H1 (cell line): ENCODE measurements around the gene TMPRSS11F. TPM values are rescaled to one million over a fixed set of nuclear protein-coding genes. Genes with fewer than 3 reads are reported as not detected.

Experiments used
- CTCF ChIA-PET: fragments of 300-600 bp; sonication (Branson Sonifier 250); formaldehyde crosslinking; loops from one replicate; lab custom pipeline; 2021; ENCODE audit not compliant: partially characterized antibody; lab: Charles Lee
- POLR2A ChIA-PET: fragments of 300-600 bp; sonication (Branson Sonifier 250); formaldehyde crosslinking; loops from one replicate; lab custom pipeline; 2021; ENCODE audit warnings: inconsistent platforms; ENCODE audit not compliant: partially characterized antibody; lab: Charles Lee
- DNase-seq, 2 experiments: peaks; one replicate each; pipeline versions ENCODE4 v3.0.0 to v3.0.0-alpha.2; 2010 to 2022; ENCODE audit warnings: low spot score in 2 of 2, low read depth in 1 of 2, mixed read lengths in 1 of 2
- FAIRE-seq: peaks from 2 replicates; lab custom pipeline; 2011; peaks lifted over from hg19 to GRCh38; lab: Jason Lieb, UNC
- H2AFZ ChIP-seq: 2 replicates; pipeline ENCODE4 v1.8.1; 2012; ENCODE audit warnings: low read length, inconsistent platforms
- H2AK5ac ChIP-seq: 2 replicates; pipeline ENCODE4 v1.6.1; 2013; ENCODE audit warnings: low read depth, low read length
- H2BK120ac ChIP-seq: replicated peaks from 2 replicates; pipeline ENCODE3; 2013; ENCODE audit warnings: low read depth, low read length, inconsistent platforms
- H2BK12ac ChIP-seq: 2 replicates; pipeline ENCODE4 v1.6.1; 2013; ENCODE audit warnings: low read depth, low read length
- H2BK15ac ChIP-seq: 2 replicates; pipeline ENCODE4 v1.6.1; 2013; ENCODE audit warnings: low read length
- H2BK20ac ChIP-seq: 2 replicates; pipeline ENCODE4 v1.6.1; 2013; ENCODE audit warnings: low read length
- H2BK5ac ChIP-seq: 2 replicates; pipeline ENCODE4 v1.6.1; 2013; ENCODE audit warnings: low read depth, low read length
- H3K14ac ChIP-seq: 2 replicates; pipeline ENCODE4 v1.6.1; 2013; ENCODE audit warnings: inconsistent platforms; ENCODE audit not compliant: insufficient read length
- H3K18ac ChIP-seq: 2 replicates; pipeline ENCODE4 v1.6.1; 2013; ENCODE audit warnings: low read length; ENCODE audit errors: extremely low read depth
- H3K23ac ChIP-seq: 2 replicates; pipeline ENCODE4 v1.6.1; 2013; ENCODE audit warnings: inconsistent platforms; ENCODE audit not compliant: insufficient read length
- H3K23me2 ChIP-seq: 2 replicates; pipeline ENCODE4 v1.6.1; 2013; ENCODE audit warnings: low read depth, low read length
- H3K27ac ChIP-seq: 2 replicates; pipeline ENCODE4 v1.6.1; 2011; ENCODE audit warnings: low read depth, low read length, inconsistent platforms
- H3K27me3 ChIP-seq, 4 experiments: replicated peaks in 1 of 4; 1 replicate in 1 of 4; 2 replicates in 3 of 4; pipeline versions ENCODE4 v1.6.1 to v1.8.1; 2011 to 2013; ENCODE audit warnings: low read length in 3 of 4, mild to moderate bottlenecking in 3 of 4, inconsistent platforms in 2 of 4, mixed read lengths in 2 of 4, moderate library complexity in 1 of 4; ENCODE audit not compliant: control insufficient read depth in 3 of 4, insufficient read depth in 3 of 4; ENCODE audit errors: extremely low read depth in 1 of 4
- H3K36me3 ChIP-seq, 4 experiments: 2 replicates each; pipeline versions ENCODE4 v1.6.1 to v1.8.1; 2011 to 2013; ENCODE audit warnings: mild to moderate bottlenecking in 4 of 4, low read length in 3 of 4, moderate library complexity in 2 of 4, control low read depth in 1 of 4, inconsistent platforms in 1 of 4; ENCODE audit not compliant: insufficient read depth in 4 of 4, control insufficient read depth in 2 of 4
- H3K4ac ChIP-seq: replicated peaks from 2 replicates; pipeline ENCODE3; 2013; ENCODE audit warnings: low read length, low read depth, mixed read lengths, inconsistent platforms; ENCODE audit not compliant: insufficient read length
- H3K4me1 ChIP-seq, 4 experiments: replicated peaks in 1 of 4; 1 replicate in 1 of 4; 2 replicates in 3 of 4; pipeline versions ENCODE4 v1.6.1 to v1.8.1; 2011 to 2013; ENCODE audit warnings: low read length in 3 of 4, inconsistent platforms in 2 of 4, mixed read lengths in 1 of 4; ENCODE audit not compliant: insufficient read depth in 4 of 4, control insufficient read depth in 3 of 4
- H3K4me2 ChIP-seq, 2 experiments: 2 replicates each; pipeline versions ENCODE4 v1.6.1 to v1.8.1; 2011 to 2013; ENCODE audit warnings: low read depth in 2 of 2, low read length in 2 of 2, control low read depth in 1 of 2, inconsistent platforms in 1 of 2, mild to moderate bottlenecking in 1 of 2; ENCODE audit not compliant: insufficient read depth in 1 of 2
- H3K4me3 ChIP-seq, 4 experiments: fragments of 200-600, 300-600 bp in 1 of 4; sonication (generic), shearing (Covaris generic), sonication (Bioruptor Twin) in 1 of 4; 2 replicates each; pipeline versions ENCODE4 v1.5.1 to v1.8.1; 2011 to 2016; ENCODE audit warnings: low read length in 4 of 4, low read depth in 3 of 4, control low read depth in 2 of 4, inconsistent platforms in 2 of 4, mild to moderate bottlenecking in 2 of 4, mixed read lengths in 1 of 4, moderate library complexity in 1 of 4; ENCODE audit not compliant: insufficient read depth in 2 of 4; ENCODE audit errors: extremely low read depth in 1 of 4
- H3K56ac ChIP-seq: replicated peaks from 2 replicates; pipeline ENCODE3; 2013; ENCODE audit warnings: low read depth, mild to moderate bottlenecking, mixed read lengths, low read length, inconsistent platforms; ENCODE audit not compliant: insufficient read length
- H3K79me1 ChIP-seq: 2 replicates; pipeline ENCODE4 v1.6.1; 2013; ENCODE audit warnings: low read depth, low read length, control low read depth
- H3K79me2 ChIP-seq, 2 experiments: 2 replicates each; pipeline versions ENCODE4 v1.6.1 to v1.8.1; 2012 to 2013; ENCODE audit warnings: low read length in 2 of 2, mild to moderate bottlenecking in 2 of 2, inconsistent platforms in 1 of 2; ENCODE audit not compliant: insufficient read depth in 2 of 2, control insufficient read depth in 1 of 2
- H3K9ac ChIP-seq, 4 experiments: replicated peaks in 1 of 4; 1 replicate in 1 of 4; 2 replicates in 3 of 4; pipeline versions ENCODE4 v1.6.1 to v1.8.1; 2011 to 2013; ENCODE audit warnings: low read depth in 3 of 4, low read length in 3 of 4, control low read depth in 2 of 4, mild to moderate bottlenecking in 2 of 4, moderate library complexity in 2 of 4, inconsistent platforms in 1 of 4; ENCODE audit errors: extremely low read depth in 1 of 4
- H3K9me3 ChIP-seq, 2 experiments: 2 replicates each; pipeline versions ENCODE4 v1.6.1 to v1.8.1; 2012 to 2013; ENCODE audit warnings: mild to moderate bottlenecking in 2 of 2, moderate library complexity in 2 of 2, control low read depth in 1 of 2, inconsistent platforms in 1 of 2, low read depth in 1 of 2, low read length in 1 of 2, mixed read lengths in 1 of 2; ENCODE audit not compliant: insufficient read depth in 2 of 2
- H4K20me1 ChIP-seq, 2 experiments: replicated peaks in 1 of 2; 2 replicates each; pipeline versions ENCODE3 to v1.8.1; 2011 to 2013; ENCODE audit warnings: inconsistent platforms in 2 of 2, low read length in 2 of 2, mild to moderate bottlenecking in 1 of 2; ENCODE audit not compliant: insufficient read depth in 2 of 2, control insufficient read depth in 1 of 2
- H4K5ac ChIP-seq: 2 replicates; pipeline ENCODE4 v1.6.1; 2013; ENCODE audit warnings: low read length, low read depth, mixed read lengths, inconsistent platforms; ENCODE audit not compliant: insufficient read length
- H4K8ac ChIP-seq: 2 replicates; pipeline ENCODE4 v1.8.0; 2013; ENCODE audit warnings: mild to moderate bottlenecking, moderate library complexity, low read length, inconsistent platforms; ENCODE audit not compliant: insufficient read depth; ENCODE audit errors: extremely low read depth
- H4K91ac ChIP-seq: replicated peaks from 2 replicates; pipeline ENCODE3; 2013; ENCODE audit warnings: low read length, mixed read lengths, inconsistent platforms; ENCODE audit not compliant: insufficient read length
- ASH2L ChIP-seq: fragments of 200-600, 300-600 bp; sonication (generic); IDR thresholded peaks from one replicate; pipeline ENCODE4 v1.7.1; 2017; ENCODE audit warnings: low read length
- BCL11A ChIP-seq, 2 experiments: IDR thresholded peaks; one replicate each; pipeline ENCODE4 v1.6.1; 2011; ENCODE audit warnings: low read depth in 2 of 2, low read length in 2 of 2, mild to moderate bottlenecking in 2 of 2
- CREB1 ChIP-seq: IDR thresholded peaks from 2 replicates; pipeline ENCODE4 v1.6.1; 2012; ENCODE audit warnings: inconsistent platforms
- GABPA ChIP-seq: IDR thresholded peaks from 2 replicates; pipeline ENCODE4 v1.6.1; 2011; ENCODE audit warnings: mild to moderate bottlenecking, low read length, moderate library complexity, borderline replicate concordance; ENCODE audit not compliant: insufficient read depth
- HDAC6 ChIP-seq: IDR thresholded peaks from one replicate; pipeline ENCODE4 v1.7.1; 2012; ENCODE audit warnings: low read depth, mild to moderate bottlenecking, inconsistent platforms, low read length, moderate library complexity
- JUND ChIP-seq: IDR thresholded peaks from 2 replicates; pipeline ENCODE4 v1.6.1; 2011; ENCODE audit warnings: mild to moderate bottlenecking, improper control_type of control experiment, low read length
- KDM1A ChIP-seq: fragments of 200-600, 300-600 bp; sonication (generic); IDR thresholded peaks from 2 replicates; pipeline ENCODE4 v1.7.1; 2016; ENCODE audit warnings: mild to moderate bottlenecking, low read length, borderline replicate concordance
- NANOG ChIP-seq: IDR thresholded peaks from 2 replicates; pipeline ENCODE4 v1.6.1; 2011; ENCODE audit warnings: low read length, low read depth, mild to moderate bottlenecking, inconsistent platforms; ENCODE audit not compliant: insufficient read depth, poor library complexity, severe bottlenecking
- SIN3A ChIP-seq, 2 experiments: IDR thresholded peaks in 1 of 2; conservative IDR thresholded peaks in 1 of 2; 2 replicates each; pipeline ENCODE4 v1.6.1; 2011 to 2012; ENCODE audit warnings: low read length in 2 of 2, improper control_type of control experiment in 1 of 2, low read depth in 1 of 2, mild to moderate bottlenecking in 1 of 2
- SIX5 ChIP-seq: IDR thresholded peaks from 2 replicates; pipeline ENCODE4 v1.6.1; 2011; ENCODE audit warnings: mild to moderate bottlenecking, low read depth, low read length
- polyA plus RNA-seq, 7 experiments: library from polyadenylated mRNA; depleted of rRNA in 3 of 7; stranded (reverse) in 5 of 7; unstranded in 2 of 7; fragments of >200 nt in 5 of 7; fragments of 200-250 nt in 2 of 7; gene quantifications; 1 replicate in 5 of 7; 2 replicates in 1 of 7; 4 replicates in 1 of 7; pipeline versions ENCODE4 v1.2.1 to v1.2.3, GENCODE V29; 2011 to 2013; ENCODE audit warnings: missing spikeins in 2 of 7, mixed read lengths in 2 of 7
- total RNA-seq: library from RNA; stranded (reverse); fragmentation: NEBNext Ultra II Directional; extraction: Animal tissue kit (Norgen Biotek cat#: 25700); gene quantifications from 2 replicates; pipeline ENCODE4 v1.2.1, GENCODE V29; 2021
- TF ChIP-seq, protein P1 (sequence below), 3 experiments: IDR thresholded peaks; 1 replicate in 2 of 3; 2 replicates in 1 of 3; pipeline versions ENCODE4 v1.5.1 to v1.6.1; 2011; ENCODE audit warnings: low read length in 3 of 3, mild to moderate bottlenecking in 3 of 3, inconsistent platforms in 2 of 3, low read depth in 1 of 3, moderate library complexity in 1 of 3; ENCODE audit not compliant: insufficient read depth in 1 of 3; ENCODE audit errors: control extremely low read depth in 1 of 3
- TF ChIP-seq, protein P2 (sequence below): IDR thresholded peaks from 2 replicates; pipeline ENCODE4 v1.6.1; 2011; ENCODE audit warnings: low read depth, mild to moderate bottlenecking, low read length; ENCODE audit not compliant: insufficient read depth

TMPRSS11F gene
- total and polyA plus RNA-seq, 2 of the 8 experiments (the other 6 are each of a cell fraction or from before 2014, with no cell fraction given) = not detected

DNA sequence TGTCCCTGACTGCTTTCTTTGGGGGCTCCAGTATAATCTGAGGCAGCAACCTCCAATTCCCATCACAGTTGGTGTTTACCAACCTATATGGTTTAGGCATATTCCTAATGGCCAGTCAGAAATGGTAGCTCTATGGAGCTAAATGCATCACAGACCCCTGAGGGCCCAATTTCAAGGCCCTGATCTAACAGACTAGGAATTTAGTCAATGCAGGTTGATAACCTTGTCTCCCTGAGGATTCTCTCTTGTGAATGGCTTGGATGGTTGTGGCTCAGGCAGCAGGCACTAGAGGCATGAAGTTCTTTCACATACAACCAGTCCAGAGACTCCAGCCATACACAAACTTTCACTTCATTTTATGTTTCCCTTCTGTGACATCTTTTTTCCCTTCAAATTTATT, 59.4 kb downstream of the TMPRSS11F start:
- peaks cover 0 to 4% (median 0%) of the 10 kb centered on the region in 4 experiments; a peak in 2 of 7 replicates for H3K4me1 ChIP-seq
- H3K9ac ChIP-seq = no peak overlapping the region
- H2BK5ac ChIP-seq = no peak overlapping the region
- no peaks in the 10 kb centered on the region for H3K79me2 ChIP-seq
- no peak overlapping the region for H2BK12ac ChIP-seq
- no peaks in the 10 kb centered on the region for H3K9me3 ChIP-seq
- CTCF ChIA-PET = interaction anchor here (0.9 kb wide), 1 partner anchor 17 kb away, joined by 3 read pairs; no protein-coding TSS in a partner anchor
- no peak overlapping the region for H3K4me2 ChIP-seq
- no peak overlapping the region for H3K23ac ChIP-seq
- H2BK15ac ChIP-seq = 0 out of 2 replicates have a peak overlapping the region, but pooled peaks have one; percentile 16
- H2AFZ ChIP-seq = no peak overlapping the region
- DNase-seq = peak in 1 of 2 experiments; percentile 38
- H3K56ac ChIP-seq = no peak overlapping the region
- FAIRE-seq = peak; percentile 57
- H3K14ac ChIP-seq = no peak overlapping the region
- POLR2A ChIA-PET = no interaction called here
- H4K8ac ChIP-seq = no peak overlapping the region
- H2BK20ac ChIP-seq = no peak overlapping the region
- no peak overlapping the region for H3K18ac ChIP-seq
- H3K23me2 ChIP-seq = no peaks in the 10 kb centered on the region
- H3K4ac ChIP-seq = no peak overlapping the region
- no peaks in the 10 kb centered on the region for H4K20me1 ChIP-seq
- no peaks in the 10 kb centered on the region for H3K36me3 ChIP-seq
- no peaks in the 10 kb centered on the region for H3K79me1 ChIP-seq
- H3K4me3 ChIP-seq = no peak overlapping the region
- H2BK120ac ChIP-seq = no peak overlapping the region
- no peak overlapping the region for H2AK5ac ChIP-seq
- H3K27me3 ChIP-seq = no peaks in the 10 kb centered on the region
- H4K5ac ChIP-seq = no peak overlapping the region
- no peak overlapping the region for H3K27ac ChIP-seq
- H4K91ac ChIP-seq = no peak overlapping the region
- TF ChIP-seq, protein P1, sequence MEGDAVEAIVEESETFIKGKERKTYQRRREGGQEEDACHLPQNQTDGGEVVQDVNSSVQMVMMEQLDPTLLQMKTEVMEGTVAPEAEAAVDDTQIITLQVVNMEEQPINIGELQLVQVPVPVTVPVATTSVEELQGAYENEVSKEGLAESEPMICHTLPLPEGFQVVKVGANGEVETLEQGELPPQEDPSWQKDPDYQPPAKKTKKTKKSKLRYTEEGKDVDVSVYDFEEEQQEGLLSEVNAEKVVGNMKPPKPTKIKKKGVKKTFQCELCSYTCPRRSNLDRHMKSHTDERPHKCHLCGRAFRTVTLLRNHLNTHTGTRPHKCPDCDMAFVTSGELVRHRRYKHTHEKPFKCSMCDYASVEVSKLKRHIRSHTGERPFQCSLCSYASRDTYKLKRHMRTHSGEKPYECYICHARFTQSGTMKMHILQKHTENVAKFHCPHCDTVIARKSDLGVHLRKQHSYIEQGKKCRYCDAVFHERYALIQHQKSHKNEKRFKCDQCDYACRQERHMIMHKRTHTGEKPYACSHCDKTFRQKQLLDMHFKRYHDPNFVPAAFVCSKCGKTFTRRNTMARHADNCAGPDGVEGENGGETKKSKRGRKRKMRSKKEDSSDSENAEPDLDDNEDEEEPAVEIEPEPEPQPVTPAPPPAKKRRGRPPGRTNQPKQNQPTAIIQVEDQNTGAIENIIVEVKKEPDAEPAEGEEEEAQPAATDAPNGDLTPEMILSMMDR (IDR thresholded peaks at IDR 0.05; ENCODE audit: control extremely low read depth in 1 of 3, insufficient read depth in 1 of 3, low read depth in 1 of 3, low read length in 3 of 3) = no peak
- no peak for TF ChIP-seq GABPA
- TF ChIP-seq ASH2L = no peak
- TF ChIP-seq HDAC6 = no peak
- no peak for TF ChIP-seq CREB1
- TF ChIP-seq NANOG = no peak
- no peak for TF ChIP-seq KDM1A
- no peak for TF ChIP-seq BCL11A (IDR thresholded peaks at IDR 0.05; ENCODE audit: low read depth in 2 of 2, low read length in 2 of 2)
- TF ChIP-seq, protein P2, sequence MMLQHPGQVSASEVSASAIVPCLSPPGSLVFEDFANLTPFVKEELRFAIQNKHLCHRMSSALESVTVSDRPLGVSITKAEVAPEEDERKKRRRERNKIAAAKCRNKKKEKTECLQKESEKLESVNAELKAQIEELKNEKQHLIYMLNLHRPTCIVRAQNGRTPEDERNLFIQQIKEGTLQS = no peak
- no peak for TF ChIP-seq SIX5
- no peak for TF ChIP-seq JUND
- TF ChIP-seq SIN3A (conservative IDR thresholded peaks at IDR 0.05 in 1 of 2, IDR thresholded peaks at IDR 0.05 in 1 of 2; ENCODE audit: low read depth in 1 of 2, low read length in 2 of 2) = no peak
